ENCODE results near the gene GPRASP1. TPM values are rescaled to one million over a fixed set of nuclear protein-coding genes. Genes with fewer than 3 reads are reported as not detected.

The GPRASP1 gene
- total RNA-seq, 1 experiment from 2014 or later: 1.1 TPM

- POLR2A ChIA-PET: no interaction called here
- Histone ChIP-seq H3K36me3 (ENCODE audit: control insufficient read depth in 1 of 2, insufficient read depth in 2 of 2, low read length in 2 of 2) (no peaks in the 10 kb centered on the region), H3K27ac (ENCODE audit: low read depth, low read length) (no peak overlapping the region), H3K79me2 (ENCODE audit: insufficient read depth, low read length) (peaks cover 22% of the 10 kb centered on the region), H4K20me1 (ENCODE audit: insufficient read depth) (no peaks in the 10 kb centered on the region), H3K9me2 (ENCODE audit: insufficient read depth) (no peaks in the 10 kb centered on the region), H3K4me2 (ENCODE audit: low read length) (no peak overlapping the region), H3K27me3 (ENCODE audit: insufficient read depth, low read length) (no peaks in the 10 kb centered on the region), H3K9ac (ENCODE audit: low read length) (no peak overlapping the region), H3K4me1 (ENCODE audit: control insufficient read depth in 1 of 2, insufficient read depth in 2 of 2, low read length in 2 of 2) (no peaks in the 10 kb centered on the region), H3K4me3 (replicated peaks in 1 of 2; ENCODE audit: low read depth in 1 of 2, low read length in 2 of 2) (no peak overlapping the region), H2AFZ (ENCODE audit: low read depth, low read length, poor library complexity, severe bottlenecking) (no peak overlapping the region), H3K9me3 (ENCODE audit: control insufficient read depth in 1 of 2, insufficient read depth in 1 of 2, low read depth in 1 of 2, low read length in 2 of 2) (no peaks in the 10 kb centered on the region)
- DNase-seq (ENCODE audit: low read depth, low spot score) (no peak), ATAC-seq (no peak)
- no TSS peak for BruUV-seq (replicated peaks)
- intact Hi-C loops (cut with micrococcal nuclease): no loop called here
- TF ChIP-seq SIN3A (IDR thresholded peaks at IDR 0.05; ENCODE audit: low read depth): no peak
- TF ChIP-seq ELF1 (IDR thresholded peaks at IDR 0.05; ENCODE audit: borderline replicate concordance, low read depth): no peak
- no peak for TF ChIP-seq EZH2phosphoT487 (IDR thresholded peaks at IDR 0.05; ENCODE audit: borderline replicate concordance)
- CTCF ChIA-PET: no interaction called here
- RAD21 ChIA-PET (ENCODE audit: low non-redundant PET in 1 of 2, low total read pairs in 2 of 2, uncharacterized antibody in 2 of 2, unreplicated experiment in 2 of 2): no interaction called here
Measured at GRCh38 chrX:102610905-102611304, 40.4 kb upstream of the GPRASP1 start.

GRCh38 chrX:102624105-102624504 lies 27.2 kb upstream of the GPRASP1 start:
- intact Hi-C loops (cut with micrococcal nuclease): no loop called here
- H3K4me2 ChIP-seq (ENCODE audit: low read length): no peak overlapping the region
- no peak overlapping the region for H3K9ac ChIP-seq (ENCODE audit: low read length)
- no peaks in the 10 kb centered on the region for H3K27me3 ChIP-seq (ENCODE audit: insufficient read depth, low read length)
- H2AFZ ChIP-seq (ENCODE audit: low read depth, low read length, poor library complexity, severe bottlenecking): no peak overlapping the region
- ChIA-PET RAD21 (ENCODE audit: low non-redundant PET in 1 of 2, low total read pairs in 2 of 2, uncharacterized antibody in 2 of 2, unreplicated experiment in 2 of 2) (no interaction called here), POLR2A (no interaction called here), CTCF (no interaction called here)
- no peaks in the 10 kb centered on the region for H3K36me3 ChIP-seq (ENCODE audit: control insufficient read depth in 1 of 2, insufficient read depth in 2 of 2, low read length in 2 of 2)
- H3K27ac ChIP-seq (ENCODE audit: low read depth, low read length): no peak overlapping the region
- BruUV-seq (replicated peaks): no TSS peak
- no peaks in the 10 kb centered on the region for H3K9me3 ChIP-seq (ENCODE audit: control insufficient read depth in 1 of 2, insufficient read depth in 1 of 2, low read depth in 1 of 2, low read length in 2 of 2)
- DNase-seq (ENCODE audit: low read depth, low spot score) (no peak), ATAC-seq (no peak)
- no peaks in the 10 kb centered on the region for H3K4me1 ChIP-seq (ENCODE audit: control insufficient read depth in 1 of 2, insufficient read depth in 2 of 2, low read length in 2 of 2)
- no peak overlapping the region for H3K4me3 ChIP-seq (replicated peaks in 1 of 2; ENCODE audit: low read depth in 1 of 2, low read length in 2 of 2)
- no peaks in the 10 kb centered on the region for H3K9me2 ChIP-seq (ENCODE audit: insufficient read depth)
- no peaks in the 10 kb centered on the region for H4K20me1 ChIP-seq (ENCODE audit: insufficient read depth)
- H3K79me2 ChIP-seq (ENCODE audit: insufficient read depth, low read length): no peaks in the 10 kb centered on the region
- TF ChIP-seq SRF (IDR thresholded peaks at IDR 0.05; ENCODE audit: low read depth): no peak
- no peak for TF ChIP-seq ELF1 (IDR thresholded peaks at IDR 0.05; ENCODE audit: borderline replicate concordance, low read depth)
- TF ChIP-seq ATF3 (IDR thresholded peaks at IDR 0.05): no peak
- TF ChIP-seq RAD21 (IDR thresholded peaks at IDR 0.05; ENCODE audit: low read depth): no peak
- TF ChIP-seq EZH2 (IDR thresholded peaks at IDR 0.05): no peak
- TF ChIP-seq CTCF (IDR thresholded peaks at IDR 0.05 in 2 of 3, conservative IDR thresholded peaks at IDR 0.05 in 1 of 3; ENCODE audit: borderline replicate concordance in 1 of 3, insufficient read depth in 1 of 3, low read depth in 2 of 3, low read length in 2 of 3): no peak
- TF ChIP-seq CBX3 (IDR thresholded peaks at IDR 0.05; ENCODE audit: low read depth): no peak
- no peak for TF ChIP-seq SIN3A (IDR thresholded peaks at IDR 0.05; ENCODE audit: low read depth)
- no peak for TF ChIP-seq ZNF274 (IDR thresholded peaks at IDR 0.05; ENCODE audit: low read depth, low read length)
- no peak for TF ChIP-seq POLR2A (IDR thresholded peaks at IDR 0.05; ENCODE audit: borderline replicate concordance, extremely low read depth, insufficient read depth, insufficient read length)
- no peak for TF ChIP-seq SP1 (IDR thresholded peaks at IDR 0.05; ENCODE audit: low read depth)
- TF ChIP-seq, protein P1, sequence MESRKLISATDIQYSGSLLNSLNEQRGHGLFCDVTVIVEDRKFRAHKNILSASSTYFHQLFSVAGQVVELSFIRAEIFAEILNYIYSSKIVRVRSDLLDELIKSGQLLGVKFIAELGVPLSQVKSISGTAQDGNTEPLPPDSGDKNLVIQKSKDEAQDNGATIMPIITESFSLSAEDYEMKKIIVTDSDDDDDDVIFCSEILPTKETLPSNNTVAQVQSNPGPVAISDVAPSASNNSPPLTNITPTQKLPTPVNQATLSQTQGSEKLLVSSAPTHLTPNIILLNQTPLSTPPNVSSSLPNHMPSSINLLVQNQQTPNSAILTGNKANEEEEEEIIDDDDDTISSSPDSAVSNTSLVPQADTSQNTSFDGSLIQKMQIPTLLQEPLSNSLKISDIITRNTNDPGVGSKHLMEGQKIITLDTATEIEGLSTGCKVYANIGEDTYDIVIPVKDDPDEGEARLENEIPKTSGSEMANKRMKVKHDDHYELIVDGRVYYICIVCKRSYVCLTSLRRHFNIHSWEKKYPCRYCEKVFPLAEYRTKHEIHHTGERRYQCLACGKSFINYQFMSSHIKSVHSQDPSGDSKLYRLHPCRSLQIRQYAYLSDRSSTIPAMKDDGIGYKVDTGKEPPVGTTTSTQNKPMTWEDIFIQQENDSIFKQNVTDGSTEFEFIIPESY (IDR thresholded peaks at IDR 0.05; ENCODE audit: extremely low read depth, insufficient replicate concordance, low read length): no peak
- no peak for TF ChIP-seq POLR2AphosphoS5 (IDR thresholded peaks at IDR 0.05; ENCODE audit: low read depth, low read length)
- no peak for TF ChIP-seq TCF7L2 (IDR thresholded peaks at IDR 0.05; ENCODE audit: borderline replicate concordance, extremely low read depth, insufficient read depth, insufficient read length)

All from HCT116 (cell line).